Muscle layer of colon (tissue), 2 donors: ENCODE results near the gene SPECC1L.

Source experiments
- H3K27ac ChIP-seq: one replicate; pipeline ENCODE4 v1.7.0; 2013; ENCODE audit warnings: low read depth, mild to moderate bottlenecking, low read length, moderate library complexity
- H3K27me3 ChIP-seq, 2 donors: one replicate each; pipeline ENCODE4 v1.7.0; 2013; ENCODE audit warnings: low read length in 2 of 2, mild to moderate bottlenecking in 2 of 2; ENCODE audit not compliant: insufficient read depth in 2 of 2, control insufficient read depth in 1 of 2
- H3K36me3 ChIP-seq: one replicate; pipeline ENCODE4 v1.7.0; 2013; ENCODE audit warnings: mild to moderate bottlenecking, low read length; ENCODE audit not compliant: insufficient read depth
- H3K4me1 ChIP-seq: one replicate; pipeline ENCODE4 v1.7.0; 2013; ENCODE audit warnings: mild to moderate bottlenecking, low read length; ENCODE audit not compliant: insufficient read depth
- H3K4me3 ChIP-seq, 2 donors: one replicate each; pipeline ENCODE4 v1.7.0; 2013; ENCODE audit warnings: low read length in 2 of 2, low read depth in 1 of 2, mild to moderate bottlenecking in 1 of 2, moderate library complexity in 1 of 2
- H3K9ac ChIP-seq: one replicate; pipeline ENCODE4 v1.7.0; 2013; ENCODE audit warnings: low read length
- H3K9me3 ChIP-seq: one replicate; pipeline ENCODE4 v1.7.0; 2013; ENCODE audit warnings: mild to moderate bottlenecking, low read length
- donor health status: abdominal sarcoma.
- donor health status: Adenocarcinoma of cecum.

SPECC1L gene

DNA sequence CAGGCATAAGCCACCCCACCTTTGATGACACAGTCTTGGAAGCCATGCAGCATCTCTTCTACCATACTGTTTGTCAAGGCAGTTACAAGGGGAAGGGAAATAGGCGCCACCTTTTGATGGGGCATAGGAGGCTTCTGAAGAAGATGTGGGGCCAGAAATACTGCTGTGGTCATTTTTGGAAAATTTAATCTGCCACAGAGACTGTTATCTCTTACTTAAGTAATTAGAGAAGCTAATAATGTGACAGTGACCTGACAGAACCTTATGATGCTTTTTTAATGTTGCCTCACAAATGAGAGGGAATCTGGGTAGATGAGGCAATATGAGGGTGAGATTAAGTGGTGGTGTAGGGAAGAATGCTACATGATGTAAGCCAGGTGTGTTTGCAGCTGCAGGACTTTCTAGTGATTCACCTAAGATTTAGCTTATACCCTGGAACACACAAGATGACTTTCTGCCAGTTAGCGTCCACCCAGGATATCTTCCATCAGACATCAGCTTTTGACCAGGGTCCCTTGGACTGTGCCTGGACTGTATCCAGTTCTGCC, 122.5 kb downstream of the SPECC1L start:
- no peak overlapping the region for H3K27ac ChIP-seq
- H3K4me1 ChIP-seq, result peaks cover 25% of the 10 kb centered on the region
- H3K9ac ChIP-seq, result no peak overlapping the region
- H3K4me3 ChIP-seq, result no peak overlapping the region
- H3K36me3 ChIP-seq, result peaks cover 21% of the 10 kb centered on the region
- no peaks in the 10 kb centered on the region for H3K9me3 ChIP-seq
- no peaks in the 10 kb centered on the region for H3K27me3 ChIP-seq

GRCh38 chr22:24393848-24394247, 123.2 kb downstream of the SPECC1L start:
- Histone ChIP-seq H3K4me1 (peaks cover 25% of the 10 kb centered on the region), H3K4me3 (no peak overlapping the region), H3K36me3 (peaks cover 21% of the 10 kb centered on the region), H3K27ac (no peak overlapping the region), H3K27me3 (no peaks in the 10 kb centered on the region), H3K9ac (no peak overlapping the region), H3K9me3 (no peaks in the 10 kb centered on the region)

GRCh38 chr22:24394254-24394653, 123.6 kb downstream of the SPECC1L start:
- Histone ChIP-seq H3K27ac (no peak overlapping the region), H3K4me1 (peaks cover 25% of the 10 kb centered on the region)

DNA sequence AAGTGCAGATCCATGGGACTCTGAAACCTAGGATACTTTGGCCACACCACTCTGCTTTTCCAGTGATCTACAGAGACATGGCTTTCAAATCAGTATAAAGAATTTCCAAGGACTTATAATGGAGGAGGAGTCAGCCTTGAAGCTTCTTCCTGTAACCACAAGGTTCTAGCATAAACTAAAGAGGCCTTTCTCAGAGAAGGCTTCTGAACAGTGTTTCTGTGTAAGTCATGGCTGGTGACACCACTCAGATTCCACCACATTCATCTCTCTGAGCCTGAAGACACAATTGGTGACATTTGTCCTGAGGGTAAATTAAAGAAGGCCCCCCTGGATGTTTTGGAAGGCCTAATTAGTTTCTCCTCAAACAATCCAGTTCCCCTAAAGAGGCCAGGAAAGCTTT, 127.8 kb downstream of the SPECC1L start:
- H3K4me3 ChIP-seq, result no peak overlapping the region
- H3K9ac ChIP-seq, result no peak overlapping the region
- H3K27ac ChIP-seq, result no peak overlapping the region
- H3K36me3 ChIP-seq, result peaks cover 26% of the 10 kb centered on the region
- H3K4me1 ChIP-seq, result peaks cover 36% of the 10 kb centered on the region
- H3K27me3 ChIP-seq, result no peaks in the 10 kb centered on the region
- H3K9me3 ChIP-seq, result no peaks in the 10 kb centered on the region

More at GRCh38 chr22:24394254-24394653, 123.6 kb downstream of the SPECC1L start:
- Histone ChIP-seq H3K36me3 (peaks cover 21% of the 10 kb centered on the region), H3K9me3 (no peaks in the 10 kb centered on the region), H3K9ac (no peak overlapping the region), H3K27me3 (no peaks in the 10 kb centered on the region), H3K4me3 (no peak overlapping the region)

GRCh38 chr22:24400034-24400725, 129.5 kb downstream of the SPECC1L start:
- no peak overlapping the region for H3K27ac ChIP-seq
- no peaks in the 10 kb centered on the region for H3K9me3 ChIP-seq
- H3K36me3 ChIP-seq, result peaks cover 37% of the 10 kb centered on the region
- H3K9ac ChIP-seq, result no peak overlapping the region
- H3K4me1 ChIP-seq, result peaks cover 47% of the 10 kb centered on the region
- H3K4me3 ChIP-seq, result no peak overlapping the region
- no peaks in the 10 kb centered on the region for H3K27me3 ChIP-seq

DNA sequence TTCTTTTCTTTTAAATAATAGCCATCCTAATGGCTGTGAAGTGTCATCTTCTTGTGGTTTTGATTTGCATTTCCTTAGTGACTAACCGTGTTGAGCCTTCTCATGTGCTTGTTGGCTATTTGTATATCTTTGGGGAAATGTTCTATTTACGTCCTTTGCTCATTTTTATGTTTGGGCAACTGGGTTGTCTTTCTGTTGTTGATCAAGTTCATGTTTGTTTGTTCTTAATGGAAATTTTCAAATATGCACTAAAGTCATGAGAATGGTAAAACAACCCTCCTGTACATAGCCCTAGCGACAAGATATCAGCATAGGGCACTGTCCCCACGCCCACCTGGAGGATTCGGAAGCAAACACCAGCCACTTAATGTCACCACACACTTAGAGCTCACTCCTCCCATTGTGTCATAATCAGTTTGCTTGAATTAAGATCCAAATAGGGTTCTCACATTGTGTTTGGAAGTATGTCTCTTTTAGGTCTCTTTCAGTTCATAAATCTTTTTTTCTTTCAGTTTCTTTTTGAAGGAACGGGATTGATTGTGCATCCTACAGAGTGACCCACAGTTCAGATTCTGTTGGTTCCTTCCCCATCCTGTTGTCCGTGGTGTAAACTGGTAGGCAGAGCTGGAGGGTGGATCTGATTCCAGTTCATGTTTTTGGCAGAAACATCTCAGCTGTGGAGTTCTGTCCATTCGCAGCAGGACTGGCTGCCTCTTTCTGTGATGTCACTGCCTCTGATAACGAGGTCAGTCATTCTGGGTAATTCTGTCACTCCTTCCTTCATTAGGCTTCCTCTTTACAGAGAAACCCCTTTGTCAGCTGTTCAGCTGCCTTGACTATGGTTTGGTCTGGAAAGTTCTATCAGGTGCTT, 130.3 kb downstream of the SPECC1L start:
- H3K9ac ChIP-seq, result no peak overlapping the region
- H3K4me3 ChIP-seq, result no peak overlapping the region
- H3K36me3 ChIP-seq, result peaks cover 32% of the 10 kb centered on the region
- H3K27me3 ChIP-seq, result no peaks in the 10 kb centered on the region
- H3K9me3 ChIP-seq, result no peaks in the 10 kb centered on the region
- peaks cover 47% of the 10 kb centered on the region for H3K4me1 ChIP-seq
- H3K27ac ChIP-seq, result no peak overlapping the region

DNA sequence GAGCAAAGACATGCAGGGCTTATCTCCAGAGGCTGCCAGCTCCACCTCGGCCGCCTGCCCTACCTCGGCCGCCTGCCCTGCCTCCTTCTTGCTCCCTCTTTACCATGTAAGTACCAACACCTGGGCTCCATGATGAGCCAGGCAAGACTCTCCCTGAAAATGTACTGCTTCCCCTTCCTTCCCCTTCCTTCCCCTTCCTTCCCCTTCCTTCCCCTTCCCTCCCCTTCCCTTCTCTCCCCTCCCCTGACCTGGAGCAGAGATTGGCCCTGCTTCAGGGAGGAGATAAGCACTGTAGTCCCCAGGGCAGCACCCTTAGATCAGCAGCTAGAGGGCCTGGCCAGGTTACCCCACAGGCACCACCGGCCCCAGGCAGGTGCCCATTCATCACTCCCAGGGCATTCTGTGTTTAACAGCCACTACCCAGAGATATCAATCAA, 131.3 kb downstream of the SPECC1L start:
- peaks cover 47% of the 10 kb centered on the region for H3K4me1 ChIP-seq
- no peaks in the 10 kb centered on the region for H3K9me3 ChIP-seq
- H3K36me3 ChIP-seq, result peaks cover 23% of the 10 kb centered on the region
- H3K27me3 ChIP-seq, result no peaks in the 10 kb centered on the region
- H3K9ac ChIP-seq, result no peak overlapping the region
- H3K27ac ChIP-seq, result no peak overlapping the region
- no peak overlapping the region for H3K4me3 ChIP-seq

GRCh38 chr22:24402460-24403192, 132.0 kb downstream of the SPECC1L start:
- no peak overlapping the region for H3K27ac ChIP-seq
- no peak overlapping the region for H3K9ac ChIP-seq
- H3K4me3 ChIP-seq, result no peak overlapping the region
- H3K9me3 ChIP-seq, result no peaks in the 10 kb centered on the region
- H3K36me3 ChIP-seq, result peaks cover 23% of the 10 kb centered on the region
- H3K4me1 ChIP-seq, result peaks cover 47% of the 10 kb centered on the region
- no peaks in the 10 kb centered on the region for H3K27me3 ChIP-seq

DNA sequence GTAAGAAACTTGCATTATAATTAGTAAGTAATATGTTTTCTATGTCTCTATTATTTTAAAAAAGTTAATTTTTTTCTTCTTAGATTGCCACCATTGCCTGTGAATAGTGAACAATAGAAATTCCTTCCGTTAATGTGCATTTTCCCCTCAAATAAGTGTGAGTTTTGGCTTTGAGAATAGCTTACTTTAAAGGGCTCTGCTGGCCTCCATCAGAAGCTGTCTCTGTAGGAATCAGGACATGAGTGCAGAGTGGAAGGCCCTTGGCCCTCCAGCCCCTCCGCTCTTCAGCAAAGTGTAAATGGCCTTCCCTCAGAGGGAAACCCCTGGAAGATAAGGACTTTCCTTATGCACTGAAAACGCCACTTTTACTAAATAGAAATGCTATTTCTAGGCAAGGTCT, 132.7 kb downstream of the SPECC1L start:
- Histone ChIP-seq H3K27me3 (no peaks in the 10 kb centered on the region), H3K36me3 (peaks cover 18% of the 10 kb centered on the region), H3K4me1 (peaks cover 47% of the 10 kb centered on the region)

GRCh38 chr22:24404561-24405275, 134.1 kb downstream of the SPECC1L start:
- Histone ChIP-seq H3K9ac (no peak overlapping the region), H3K9me3 (no peaks in the 10 kb centered on the region), H3K27me3 (no peaks in the 10 kb centered on the region), H3K27ac (no peak overlapping the region), H3K4me3 (no peak overlapping the region), H3K36me3 (peaks cover 18% of the 10 kb centered on the region), H3K4me1 (peaks cover 47% of the 10 kb centered on the region)

More for the DNA sequence above, 132.7 kb downstream of the SPECC1L start:
- no peaks in the 10 kb centered on the region for H3K9me3 ChIP-seq
- no peak overlapping the region for H3K4me3 ChIP-seq
- no peak overlapping the region for H3K27ac ChIP-seq
- H3K9ac ChIP-seq, result no peak overlapping the region
